ENCODE results near the gene S100A1. TPM values are rescaled to one million over a fixed set of nuclear protein-coding genes. Genes with fewer than 3 reads are reported as not detected.

S100A1 gene
- total RNA-seq, 1 experiment from 2014 or later: not detected

DNA sequence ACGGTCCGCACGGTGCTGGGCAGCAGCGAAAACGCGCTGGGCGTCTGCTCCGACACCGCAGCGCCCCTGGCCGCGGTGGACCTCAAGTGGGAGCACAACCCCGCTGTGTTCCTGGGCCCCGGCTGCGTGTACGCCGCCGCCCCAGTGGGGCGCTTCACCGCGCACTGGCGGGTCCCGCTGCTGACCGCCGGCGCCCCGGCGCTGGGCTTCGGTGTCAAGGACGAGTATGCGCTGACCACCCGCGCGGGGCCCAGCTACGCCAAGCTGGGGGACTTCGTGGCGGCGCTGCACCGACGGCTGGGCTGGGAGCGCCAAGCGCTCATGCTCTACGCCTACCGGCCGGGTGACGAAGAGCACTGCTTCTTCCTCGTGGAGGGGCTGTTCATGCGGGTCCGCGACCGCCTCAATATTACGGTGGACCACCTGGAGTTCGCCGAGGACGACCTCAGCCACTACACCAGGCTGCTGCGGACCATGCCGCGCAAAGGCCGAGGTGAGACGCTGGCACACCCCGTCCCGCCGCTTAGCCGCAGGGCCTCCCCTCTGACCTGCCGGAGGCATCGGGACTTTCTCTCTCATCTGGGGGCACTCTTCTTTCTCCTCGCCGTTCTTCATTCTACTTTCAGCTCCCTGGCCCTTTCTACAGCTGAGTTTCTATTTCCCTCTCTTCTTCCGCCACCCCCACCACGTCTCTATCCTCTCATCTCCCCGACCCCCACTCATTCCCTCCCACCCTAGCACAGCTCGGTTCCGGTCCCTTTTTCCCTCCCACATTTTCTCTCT is 51.3 kb downstream of the S100A1 start:
- Mint-ChIP-seq H3K27me3 (ENCODE audit: low read depth) (peaks cover 44% of the 10 kb centered on the region), H3K27ac (no peak overlapping the region), H3K9me3 (no peaks in the 10 kb centered on the region), H3K4me3 (peak overlapping the region; percentile 74 to 86), H3K4me1 (peaks cover 23 to 24% of the 10 kb centered on the region in 2 experiments), H3K36me3 (ENCODE audit: insufficient read depth in 1 of 3, low read depth in 3 of 3) (peaks cover 0 to 19% (median 8%) of the 10 kb centered on the region in 3 experiments; a peak in 3 of 7 replicates)
- no peak overlapping the region for H2BK120ac ChIP-seq (ENCODE audit: low read depth, low read length, poor library complexity, severe bottlenecking)
- no peaks in the 10 kb centered on the region for H3K9me3 ChIP-seq (ENCODE audit: control insufficient read depth, low read depth, low read length)
- H3K18ac ChIP-seq (ENCODE audit: insufficient read length, low read depth, low read length): no peak overlapping the region
- no peak for DNase-seq
- H2BK12ac ChIP-seq (ENCODE audit: insufficient read length, low read depth, low read length): no peak overlapping the region
- no CpG with 5 or more reads among the region's 73 CpGs for WGBS (ENCODE audit: extremely low coverage, insufficient read length, low lambda C conversion rate)
- H4K91ac ChIP-seq (ENCODE audit: insufficient read length, low read depth, low read length): no peak overlapping the region
- no peak overlapping the region for H3K56ac ChIP-seq (ENCODE audit: insufficient read length, low read depth, low read length)
- H3K4me2 ChIP-seq (ENCODE audit: insufficient read depth, insufficient read length, low read length): peak overlapping the region; percentile 65
- H3K79me1 ChIP-seq (ENCODE audit: insufficient read depth, low read depth, low read length, poor library complexity, severe bottlenecking): no peaks in the 10 kb centered on the region
- H2BK5ac ChIP-seq (ENCODE audit: insufficient read length, low read length): no peak overlapping the region
- H2BK15ac ChIP-seq (ENCODE audit: low read depth, low read length): no peak overlapping the region
- H3K4me1 ChIP-seq (ENCODE audit: insufficient read depth, low read length): no peaks in the 10 kb centered on the region
- no peaks in the 10 kb centered on the region for H3K79me2 ChIP-seq (ENCODE audit: insufficient read depth, low read length)
- peaks cover 26% of the 10 kb centered on the region for H3K23me2 ChIP-seq (ENCODE audit: insufficient read length, low read depth, low read length, poor library complexity, severe bottlenecking)
- H3K4ac ChIP-seq (ENCODE audit: low read depth, low read length): no peak overlapping the region
- H3K9ac ChIP-seq (ENCODE audit: extremely low read depth, insufficient read length, low read length): no peak overlapping the region
- no peak overlapping the region for H4K8ac ChIP-seq (replicated peaks; ENCODE audit: insufficient read length, low read depth, low read length)
- H2AK5ac ChIP-seq (ENCODE audit: insufficient read length, low read length): no peak overlapping the region
- H2BK20ac ChIP-seq (ENCODE audit: low read depth, low read length, poor library complexity, severe bottlenecking): no peak overlapping the region
- no peak overlapping the region for H4K5ac ChIP-seq (ENCODE audit: insufficient read length, low read depth, low read length)
- H3K23ac ChIP-seq (ENCODE audit: insufficient read length, low read depth, low read length): no peak overlapping the region
- peaks cover 3% of the 10 kb centered on the region; the same call in 1 of the 2 replicates for H3K27me3 ChIP-seq (ENCODE audit: insufficient read depth, low read length)
- H4K20me1 ChIP-seq (ENCODE audit: control insufficient read depth, insufficient read depth, insufficient read length): no peaks in the 10 kb centered on the region
- H3T11ph ChIP-seq (ENCODE audit: low read length): no peak overlapping the region
- H3K14ac ChIP-seq (ENCODE audit: insufficient read depth, low read length): no peak overlapping the region; the same call in 1 of the 2 replicates
- H2AFZ ChIP-seq (ENCODE audit: low read length): no peak overlapping the region
- no peak overlapping the region for H3K27ac ChIP-seq (ENCODE audit: insufficient read length, low read depth, low read length)
- TF ChIP-seq, protein P1, sequence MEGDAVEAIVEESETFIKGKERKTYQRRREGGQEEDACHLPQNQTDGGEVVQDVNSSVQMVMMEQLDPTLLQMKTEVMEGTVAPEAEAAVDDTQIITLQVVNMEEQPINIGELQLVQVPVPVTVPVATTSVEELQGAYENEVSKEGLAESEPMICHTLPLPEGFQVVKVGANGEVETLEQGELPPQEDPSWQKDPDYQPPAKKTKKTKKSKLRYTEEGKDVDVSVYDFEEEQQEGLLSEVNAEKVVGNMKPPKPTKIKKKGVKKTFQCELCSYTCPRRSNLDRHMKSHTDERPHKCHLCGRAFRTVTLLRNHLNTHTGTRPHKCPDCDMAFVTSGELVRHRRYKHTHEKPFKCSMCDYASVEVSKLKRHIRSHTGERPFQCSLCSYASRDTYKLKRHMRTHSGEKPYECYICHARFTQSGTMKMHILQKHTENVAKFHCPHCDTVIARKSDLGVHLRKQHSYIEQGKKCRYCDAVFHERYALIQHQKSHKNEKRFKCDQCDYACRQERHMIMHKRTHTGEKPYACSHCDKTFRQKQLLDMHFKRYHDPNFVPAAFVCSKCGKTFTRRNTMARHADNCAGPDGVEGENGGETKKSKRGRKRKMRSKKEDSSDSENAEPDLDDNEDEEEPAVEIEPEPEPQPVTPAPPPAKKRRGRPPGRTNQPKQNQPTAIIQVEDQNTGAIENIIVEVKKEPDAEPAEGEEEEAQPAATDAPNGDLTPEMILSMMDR (conservative IDR thresholded peaks at IDR 0.05): peak; percentile 42; the same call in 2 of the 3 replicates

All from H9 (cell line).